B cell (primary cell): ENCODE data around the gene CRHR2.

Experiments used
- EZH2 ChIP-seq: IDR thresholded peaks from 2 replicates; pipeline ENCODE4 v1.6.1; 2012; ENCODE audit warnings: borderline replicate concordance, low read depth, mild to moderate bottlenecking, moderate library complexity, low read length; ENCODE audit not compliant: insufficient read depth, poor library complexity, severe bottlenecking
- TF ChIP-seq, protein P1 (sequence below): fragments of 200-600 bp; IDR thresholded peaks from one replicate; pipeline ENCODE4 v1.8.0; 2022; ENCODE audit warnings: antibody characterized with exemption, mild to moderate bottlenecking

DNA sequence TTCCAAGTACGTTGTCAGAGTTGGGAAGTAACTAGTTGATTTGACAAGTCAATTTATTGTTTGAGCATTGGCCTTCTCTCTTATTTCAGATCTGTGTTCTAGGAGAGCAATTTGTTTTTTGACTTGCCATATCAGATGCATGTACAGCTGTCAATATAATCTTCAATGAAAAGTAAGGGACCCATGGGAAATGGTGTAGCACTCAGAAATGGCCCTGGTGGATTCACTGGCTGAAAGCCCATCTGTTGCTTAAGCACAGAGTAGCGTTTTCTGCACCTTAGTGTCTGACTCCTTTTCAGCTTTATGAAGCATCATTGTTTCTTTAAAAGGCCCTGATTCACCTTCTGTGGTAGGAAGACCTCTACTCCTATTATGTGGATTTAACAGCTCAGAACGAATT is 77.4 kb downstream of the CRHR2 start:
- TF ChIP-seq, protein P1, sequence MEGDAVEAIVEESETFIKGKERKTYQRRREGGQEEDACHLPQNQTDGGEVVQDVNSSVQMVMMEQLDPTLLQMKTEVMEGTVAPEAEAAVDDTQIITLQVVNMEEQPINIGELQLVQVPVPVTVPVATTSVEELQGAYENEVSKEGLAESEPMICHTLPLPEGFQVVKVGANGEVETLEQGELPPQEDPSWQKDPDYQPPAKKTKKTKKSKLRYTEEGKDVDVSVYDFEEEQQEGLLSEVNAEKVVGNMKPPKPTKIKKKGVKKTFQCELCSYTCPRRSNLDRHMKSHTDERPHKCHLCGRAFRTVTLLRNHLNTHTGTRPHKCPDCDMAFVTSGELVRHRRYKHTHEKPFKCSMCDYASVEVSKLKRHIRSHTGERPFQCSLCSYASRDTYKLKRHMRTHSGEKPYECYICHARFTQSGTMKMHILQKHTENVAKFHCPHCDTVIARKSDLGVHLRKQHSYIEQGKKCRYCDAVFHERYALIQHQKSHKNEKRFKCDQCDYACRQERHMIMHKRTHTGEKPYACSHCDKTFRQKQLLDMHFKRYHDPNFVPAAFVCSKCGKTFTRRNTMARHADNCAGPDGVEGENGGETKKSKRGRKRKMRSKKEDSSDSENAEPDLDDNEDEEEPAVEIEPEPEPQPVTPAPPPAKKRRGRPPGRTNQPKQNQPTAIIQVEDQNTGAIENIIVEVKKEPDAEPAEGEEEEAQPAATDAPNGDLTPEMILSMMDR: no peak
- TF ChIP-seq EZH2: no peak
